Measurements from ENCODE around the gene KLK11. TPM values are rescaled to one million over a fixed set of nuclear protein-coding genes. Genes with fewer than 3 reads are reported as not detected.
A peak's percentile ranks its signal among the peaks of the same experiment; 100 is the strongest.

The KLK11 gene
- total RNA-seq, 2 donors from 2014 or later = 0.29 to 2.5 TPM

GRCh38 chr19:51019544-51019925, 6.9 kb downstream of the KLK11 start, which contains the start of gene KLK10:
Gene KLK10 (minus strand): TSS chr19:51019709. CDS start chr19:51019130, 579 bp downstream.
- H3K27ac ChIP-seq (ENCODE audit: low read depth, low read length) = no peak within 1 kb of the TSS
- H3K9ac ChIP-seq (ENCODE audit: extremely low read depth, low read length, poor library complexity, severe bottlenecking) = no peak within 1 kb of the TSS
- H3K4me1 Mint-ChIP-seq = peaks cover 30% of the 10 kb centered on the region
- peak; percentile 61 for DNase-seq
- H3K4me3 ChIP-seq (ENCODE audit: low read length) = peak within 1 kb of the TSS; percentile 45
- WGBS, 2 experiments (ENCODE audit: insufficient coverage in 1 of 2, insufficient read length in 1 of 2) = 18% methylated on average over 14 of the region's 14 CpGs; no CpG with 5 or more reads in 1 of the 2 experiments
- no peaks in the 10 kb centered on the region for H3K36me3 ChIP-seq (ENCODE audit: control insufficient read depth, insufficient read depth, low read length)
- peak within 1 kb of the TSS; percentile 52 for H3K4me3 Mint-ChIP-seq
- H3K27me3 Mint-ChIP-seq (ENCODE audit: insufficient read depth) = peaks cover 74% of the 10 kb centered on the region
- H3K27me3 ChIP-seq (ENCODE audit: control insufficient read depth, insufficient read depth, low read length, poor library complexity, severe bottlenecking) = peaks cover 74% of the 10 kb centered on the region
- H3K27ac Mint-ChIP-seq = no peak within 1 kb of the TSS
- no peaks in the 10 kb centered on the region for H3K9me3 ChIP-seq (ENCODE audit: control insufficient read depth, low read length)
- H3K9me3 Mint-ChIP-seq = peaks cover 5% of the 10 kb centered on the region
- no peak for TF ChIP-seq CTCF (conservative IDR thresholded peaks at IDR 0.05)
- no peaks in the 10 kb centered on the region for H3K4me1 ChIP-seq (ENCODE audit: control insufficient read depth, insufficient read depth, low read length)
- H3K36me3 Mint-ChIP-seq (ENCODE audit: low read depth) = no peaks in the 10 kb centered on the region

GRCh38 chr19:51018745-51019543, 7.5 kb downstream of the KLK11 start:
- H3K9me3 ChIP-seq (ENCODE audit: control insufficient read depth, low read length) = no peaks in the 10 kb centered on the region
- H3K27me3 Mint-ChIP-seq (ENCODE audit: insufficient read depth) = peaks cover 78% of the 10 kb centered on the region
- H3K27ac ChIP-seq (ENCODE audit: low read depth, low read length) = no peak overlapping the region
- WGBS, 2 experiments (ENCODE audit: insufficient coverage in 1 of 2, insufficient read length in 1 of 2) = 2 to 3% methylated on average over 24 to 58 of the region's 68 CpGs
- H3K4me3 Mint-ChIP-seq = peak overlapping the region; percentile 52
- peak overlapping the region; percentile 45 for H3K4me3 ChIP-seq (ENCODE audit: low read length)
- peak; percentile 82 for DNase-seq
- TF ChIP-seq CTCF (conservative IDR thresholded peaks at IDR 0.05) = no peak
- no peak overlapping the region for H3K27ac Mint-ChIP-seq
- no peaks in the 10 kb centered on the region for H3K36me3 Mint-ChIP-seq (ENCODE audit: low read depth)
- peaks cover 5% of the 10 kb centered on the region for H3K9me3 Mint-ChIP-seq
- H3K9ac ChIP-seq (ENCODE audit: extremely low read depth, low read length, poor library complexity, severe bottlenecking) = no peak overlapping the region
- no peaks in the 10 kb centered on the region for H3K4me1 ChIP-seq (ENCODE audit: control insufficient read depth, insufficient read depth, low read length)
- no peaks in the 10 kb centered on the region for H3K36me3 ChIP-seq (ENCODE audit: control insufficient read depth, insufficient read depth, low read length)
- peaks cover 26% of the 10 kb centered on the region for H3K4me1 Mint-ChIP-seq
- H3K27me3 ChIP-seq (ENCODE audit: control insufficient read depth, insufficient read depth, low read length, poor library complexity, severe bottlenecking) = peaks cover 76% of the 10 kb centered on the region

- H3K4me3 Mint-ChIP-seq = peak overlapping the region; percentile 62
- H3K9me3 ChIP-seq (ENCODE audit: control insufficient read depth, low read length) = no peaks in the 10 kb centered on the region
- H3K27ac ChIP-seq (ENCODE audit: low read depth, low read length) = no peak overlapping the region
- H3K27me3 Mint-ChIP-seq (ENCODE audit: insufficient read depth) = peaks cover 79% of the 10 kb centered on the region
- TF ChIP-seq CTCF (conservative IDR thresholded peaks at IDR 0.05) = peak; percentile 95
- H3K9me3 Mint-ChIP-seq = peaks cover 5% of the 10 kb centered on the region
- H3K9ac ChIP-seq (ENCODE audit: extremely low read depth, low read length, poor library complexity, severe bottlenecking) = no peak overlapping the region
- peak overlapping the region; percentile 74 for H3K4me3 ChIP-seq (ENCODE audit: low read length)
- H3K4me1 Mint-ChIP-seq = peaks cover 17% of the 10 kb centered on the region
- DNase-seq = peak; percentile 95
- H3K36me3 Mint-ChIP-seq (ENCODE audit: low read depth) = no peaks in the 10 kb centered on the region
- WGBS, 2 experiments (ENCODE audit: insufficient coverage in 1 of 2, insufficient read length in 1 of 2) = 0 to 2% methylated on average over 21 to 68 of the region's 68 CpGs
- peaks cover 60% of the 10 kb centered on the region for H3K27me3 ChIP-seq (ENCODE audit: control insufficient read depth, insufficient read depth, low read length, poor library complexity, severe bottlenecking)
- H3K4me1 ChIP-seq (ENCODE audit: control insufficient read depth, insufficient read depth, low read length) = no peaks in the 10 kb centered on the region
- no peaks in the 10 kb centered on the region for H3K36me3 ChIP-seq (ENCODE audit: control insufficient read depth, insufficient read depth, low read length)
- H3K27ac Mint-ChIP-seq = no peak overlapping the region
Observed at GRCh38 chr19:51016798-51017683, 9.4 kb downstream of the KLK11 start.

All from endodermal cell (in vitro differentiated cells).